Measurements from ENCODE around the gene RALGAPA2. TPM values are rescaled to one million over a fixed set of nuclear protein-coding genes. Genes with fewer than 3 reads are reported as not detected.
A peak's percentile ranks its signal among the peaks of the same experiment; 100 is the strongest.

RALGAPA2 gene
- total RNA-seq, 3 donors from 2014 or later (not counting 1 experiment from before 2014, with no cell fraction given), result 26.6 to 33.9 (median 33.1) TPM

DNA sequence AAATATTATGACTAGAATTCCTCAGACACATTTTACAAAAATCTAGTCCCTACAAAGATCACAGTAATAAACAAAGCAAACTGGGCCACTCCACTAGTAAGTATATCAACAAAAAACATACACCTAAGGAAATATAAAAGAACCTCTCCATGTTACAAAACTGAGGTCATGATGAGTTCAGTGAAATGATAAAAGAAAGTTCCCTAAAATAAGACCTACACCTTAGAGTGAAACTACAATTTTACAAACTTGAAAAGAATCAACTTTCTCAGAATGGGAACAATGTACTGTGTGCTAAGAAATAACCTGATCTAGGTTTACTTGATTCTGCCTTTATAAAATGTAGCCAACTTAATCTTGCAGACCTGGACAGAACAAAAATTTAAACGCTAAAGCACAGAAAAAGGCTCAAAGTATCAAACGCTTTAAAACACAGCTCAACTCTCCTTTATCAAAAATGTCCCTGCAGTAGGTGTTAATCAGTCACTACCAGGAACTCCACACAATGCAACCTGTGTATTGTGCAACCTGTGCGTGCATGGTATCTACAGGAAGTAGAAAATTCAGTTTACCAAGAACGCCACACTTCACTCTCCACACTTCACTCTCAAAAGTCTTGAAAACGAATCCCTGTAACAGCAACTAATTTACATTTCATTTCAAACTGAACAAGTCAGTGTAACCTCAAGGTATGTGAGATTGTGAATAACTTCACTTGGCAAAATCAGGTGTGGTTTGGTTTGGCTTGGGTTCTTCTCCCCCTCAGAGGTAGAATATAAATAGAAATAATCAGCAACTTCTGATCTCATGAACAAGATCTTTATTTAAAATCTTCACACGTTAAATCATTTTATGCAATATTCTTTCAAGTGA lies 1.8 kb downstream of the RALGAPA2 start:
- intact Hi-C loops (cut with micrococcal nuclease), result loop anchor here (5.0 to 10.0 kb wide), 3 partner anchors 496 to 658 kb away; partner anchors contain the start of genes CFAP61, CRNKL1 and XRN2
- Histone ChIP-seq H3K27me3 (ENCODE audit: control insufficient read depth, insufficient read depth, low read length) (no peaks in the 10 kb centered on the region), H3K27ac (ENCODE audit: low read length) (peak overlapping the region; percentile 52), H3K9me3 (ENCODE audit: control insufficient read depth, insufficient read depth, low read length) (no peaks in the 10 kb centered on the region), H3K4me3 (ENCODE audit: low read length) (no peak overlapping the region), H3K4me1 (ENCODE audit: control insufficient read depth, insufficient read depth, low read length) (peaks cover 17% of the 10 kb centered on the region), H3K36me3 (ENCODE audit: control insufficient read depth, insufficient read depth, low read length) (no peaks in the 10 kb centered on the region)
- 11% methylated on average over 5 of the region's 6 CpGs for WGBS (ENCODE audit: insufficient coverage)
- H3K27me3 Mint-ChIP-seq (ENCODE audit: low read depth in 2 of 2), result no peaks in the 10 kb centered on the region
- H3K36me3 Mint-ChIP-seq, result no peaks in the 10 kb centered on the region
- no peaks in the 10 kb centered on the region for H3K9me3 Mint-ChIP-seq
- peak in 1 of 2 donors; percentile 58 for DNase-seq
- H3K27ac Mint-ChIP-seq, result peak overlapping the region; percentile 76 to 81
- H3K4me1 Mint-ChIP-seq, result peaks cover 38 to 42% of the 10 kb centered on the region in 2 donors
- TF ChIP-seq, protein P1, sequence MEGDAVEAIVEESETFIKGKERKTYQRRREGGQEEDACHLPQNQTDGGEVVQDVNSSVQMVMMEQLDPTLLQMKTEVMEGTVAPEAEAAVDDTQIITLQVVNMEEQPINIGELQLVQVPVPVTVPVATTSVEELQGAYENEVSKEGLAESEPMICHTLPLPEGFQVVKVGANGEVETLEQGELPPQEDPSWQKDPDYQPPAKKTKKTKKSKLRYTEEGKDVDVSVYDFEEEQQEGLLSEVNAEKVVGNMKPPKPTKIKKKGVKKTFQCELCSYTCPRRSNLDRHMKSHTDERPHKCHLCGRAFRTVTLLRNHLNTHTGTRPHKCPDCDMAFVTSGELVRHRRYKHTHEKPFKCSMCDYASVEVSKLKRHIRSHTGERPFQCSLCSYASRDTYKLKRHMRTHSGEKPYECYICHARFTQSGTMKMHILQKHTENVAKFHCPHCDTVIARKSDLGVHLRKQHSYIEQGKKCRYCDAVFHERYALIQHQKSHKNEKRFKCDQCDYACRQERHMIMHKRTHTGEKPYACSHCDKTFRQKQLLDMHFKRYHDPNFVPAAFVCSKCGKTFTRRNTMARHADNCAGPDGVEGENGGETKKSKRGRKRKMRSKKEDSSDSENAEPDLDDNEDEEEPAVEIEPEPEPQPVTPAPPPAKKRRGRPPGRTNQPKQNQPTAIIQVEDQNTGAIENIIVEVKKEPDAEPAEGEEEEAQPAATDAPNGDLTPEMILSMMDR (IDR thresholded peaks at IDR 0.05), result no peak
- peak in 1 of 3 donors; percentile 17 for ATAC-seq
- peak overlapping the region; percentile 93 for H3K4me3 Mint-ChIP-seq

DNA sequence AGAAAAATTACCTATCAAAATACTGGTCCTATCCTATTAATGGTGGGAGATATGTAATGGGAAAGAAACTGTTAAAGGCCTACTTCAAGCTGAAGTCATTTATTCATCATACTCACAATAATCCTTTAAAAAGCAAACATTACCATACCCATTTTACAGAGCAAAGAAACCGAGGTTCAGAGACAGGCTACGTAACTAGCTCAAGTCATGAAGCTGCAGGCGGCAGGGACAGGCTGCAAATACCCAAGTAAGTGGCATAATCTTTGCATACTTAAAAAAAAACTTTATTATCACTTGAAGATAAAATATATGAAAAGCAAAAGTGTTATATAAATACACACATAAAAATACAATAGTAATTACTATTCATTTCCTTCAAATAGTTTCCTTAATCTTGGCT lies 2.6 kb downstream of the RALGAPA2 start:
- Mint-ChIP-seq H3K4me3 (peak overlapping the region; percentile 43), H3K27me3 (ENCODE audit: low read depth in 2 of 2) (no peaks in the 10 kb centered on the region), H3K9me3 (no peaks in the 10 kb centered on the region), H3K27ac (peak overlapping the region; percentile 76 to 81), H3K4me1 (peaks cover 40 to 45% of the 10 kb centered on the region in 2 donors), H3K36me3 (no peaks in the 10 kb centered on the region)
- no peaks in the 10 kb centered on the region for H3K27me3 ChIP-seq (ENCODE audit: control insufficient read depth, insufficient read depth, low read length)
- ATAC-seq, result no peak
- H3K4me1 ChIP-seq (ENCODE audit: control insufficient read depth, insufficient read depth, low read length), result peaks cover 17% of the 10 kb centered on the region
- intact Hi-C loops (cut with micrococcal nuclease), result loop anchor here (5.0 to 10.0 kb wide), 3 partner anchors 495 to 658 kb away; partner anchors contain the start of genes CFAP61, CRNKL1 and XRN2
- no peak overlapping the region for H3K4me3 ChIP-seq (ENCODE audit: low read length)
- no peak overlapping the region for H3K27ac ChIP-seq (ENCODE audit: low read length)
- WGBS (ENCODE audit: insufficient coverage), result 100% methylated on average over 3 of the region's 3 CpGs
- TF ChIP-seq, protein P1 (IDR thresholded peaks at IDR 0.05), result no peak
- no peaks in the 10 kb centered on the region for H3K9me3 ChIP-seq (ENCODE audit: control insufficient read depth, insufficient read depth, low read length)
- DNase-seq, result no peak
- no peaks in the 10 kb centered on the region for H3K36me3 ChIP-seq (ENCODE audit: control insufficient read depth, insufficient read depth, low read length)

DNA sequence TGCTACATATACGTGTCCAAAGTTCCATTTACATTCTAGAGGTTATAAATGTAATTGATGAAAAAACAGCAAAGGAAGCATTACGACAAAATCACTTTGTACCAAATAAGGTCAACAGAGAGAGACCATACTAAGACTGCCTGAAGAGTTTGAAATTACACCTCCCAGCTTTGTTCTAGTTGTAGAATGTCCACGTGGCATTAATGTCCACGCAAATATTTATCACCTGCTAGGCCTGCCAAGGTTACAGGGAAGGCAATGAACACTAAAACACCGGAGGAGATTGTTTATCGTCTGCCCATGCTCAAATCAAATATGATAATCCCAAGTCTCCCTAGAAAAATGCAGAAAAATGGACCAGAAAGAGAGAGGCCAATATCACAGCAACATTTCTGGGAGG lies 6.2 kb downstream of the RALGAPA2 start:
- no peaks in the 10 kb centered on the region for H3K27me3 Mint-ChIP-seq (ENCODE audit: low read depth in 2 of 2)
- H3K4me3 ChIP-seq (ENCODE audit: low read length), result no peak overlapping the region
- H3K4me1 Mint-ChIP-seq, result peaks cover 45% of the 10 kb centered on the region in 2 donors
- peaks cover 3% of the 10 kb centered on the region for H3K4me1 ChIP-seq (ENCODE audit: control insufficient read depth, insufficient read depth, low read length)
- H3K36me3 ChIP-seq (ENCODE audit: control insufficient read depth, insufficient read depth, low read length), result no peaks in the 10 kb centered on the region
- DNase-seq (no peak), ATAC-seq (no peak)
- WGBS (ENCODE audit: insufficient coverage), result 95% methylated on average over 5 of the region's 6 CpGs
- no peaks in the 10 kb centered on the region for H3K9me3 ChIP-seq (ENCODE audit: control insufficient read depth, insufficient read depth, low read length)
- H3K4me3 Mint-ChIP-seq, result no peak overlapping the region
- H3K27me3 ChIP-seq (ENCODE audit: control insufficient read depth, insufficient read depth, low read length), result no peaks in the 10 kb centered on the region
- H3K27ac Mint-ChIP-seq, result no peak overlapping the region
- H3K9me3 Mint-ChIP-seq, result no peaks in the 10 kb centered on the region
- TF ChIP-seq, protein P1 (IDR thresholded peaks at IDR 0.05), result no peak
- H3K36me3 Mint-ChIP-seq, result no peaks in the 10 kb centered on the region
- intact Hi-C loops (cut with micrococcal nuclease), result no loop called here
- no peak overlapping the region for H3K27ac ChIP-seq (ENCODE audit: low read length)

All from natural killer cell (primary cell).